Neutrophil (primary cell): ENCODE results near the gene MIOS.
"Not testable (repeated sequence)": the region's sequence is repeated elsewhere in the genome, so short reads cannot be mapped to it uniquely, and the experiment has no call there.

Source experiments
- H3K27ac ChIP-seq: fragments of 200-600 bp; sonication (generic); 2 replicates; pipeline ENCODE4 v1.5.1; 2016; ENCODE audit warnings: mild to moderate bottlenecking, moderate library complexity
- H3K27me3 ChIP-seq: fragments of 200-600 bp; sonication (generic); 2 replicates; pipeline ENCODE4 v1.6.0; 2016; ENCODE audit warnings: mild to moderate bottlenecking
- H3K36me3 ChIP-seq: fragments of 200-600 bp; sonication (generic); 2 replicates; pipeline ENCODE4 v1.5.1; 2017
- H3K4me1 ChIP-seq, 2 experiments: fragments of 200-600 bp in 1 of 2; sonication (generic) in 1 of 2; 1 replicate in 1 of 2; 2 replicates in 1 of 2; pipeline versions ENCODE4 v1.5.1 to v1.6.1; 2013 to 2016; ENCODE audit warnings: low read depth in 1 of 2, low read length in 1 of 2, mild to moderate bottlenecking in 1 of 2, moderate library complexity in 1 of 2; ENCODE audit not compliant: control insufficient read depth in 1 of 2, insufficient read depth in 1 of 2
- H3K4me3 ChIP-seq, 2 experiments: fragments of 200-600 bp in 1 of 2; sonication (generic) in 1 of 2; 1 replicate in 1 of 2; 2 replicates in 1 of 2; pipeline ENCODE4 v1.5.1; 2013 to 2016; ENCODE audit warnings: low read depth in 1 of 2, low read length in 1 of 2, mild to moderate bottlenecking in 1 of 2, moderate library complexity in 1 of 2
- H3K9me3 ChIP-seq: fragments of 200-600 bp; sonication (generic); 2 replicates; pipeline ENCODE4 v1.5.1; 2016
- TF ChIP-seq, protein P1 (sequence below): fragments of 200-600 bp; sonication (generic); IDR thresholded peaks from 2 replicates; pipeline ENCODE4 v1.5.1; 2016; ENCODE audit warnings: antibody characterized with exemption

Gene MIOS

DNA sequence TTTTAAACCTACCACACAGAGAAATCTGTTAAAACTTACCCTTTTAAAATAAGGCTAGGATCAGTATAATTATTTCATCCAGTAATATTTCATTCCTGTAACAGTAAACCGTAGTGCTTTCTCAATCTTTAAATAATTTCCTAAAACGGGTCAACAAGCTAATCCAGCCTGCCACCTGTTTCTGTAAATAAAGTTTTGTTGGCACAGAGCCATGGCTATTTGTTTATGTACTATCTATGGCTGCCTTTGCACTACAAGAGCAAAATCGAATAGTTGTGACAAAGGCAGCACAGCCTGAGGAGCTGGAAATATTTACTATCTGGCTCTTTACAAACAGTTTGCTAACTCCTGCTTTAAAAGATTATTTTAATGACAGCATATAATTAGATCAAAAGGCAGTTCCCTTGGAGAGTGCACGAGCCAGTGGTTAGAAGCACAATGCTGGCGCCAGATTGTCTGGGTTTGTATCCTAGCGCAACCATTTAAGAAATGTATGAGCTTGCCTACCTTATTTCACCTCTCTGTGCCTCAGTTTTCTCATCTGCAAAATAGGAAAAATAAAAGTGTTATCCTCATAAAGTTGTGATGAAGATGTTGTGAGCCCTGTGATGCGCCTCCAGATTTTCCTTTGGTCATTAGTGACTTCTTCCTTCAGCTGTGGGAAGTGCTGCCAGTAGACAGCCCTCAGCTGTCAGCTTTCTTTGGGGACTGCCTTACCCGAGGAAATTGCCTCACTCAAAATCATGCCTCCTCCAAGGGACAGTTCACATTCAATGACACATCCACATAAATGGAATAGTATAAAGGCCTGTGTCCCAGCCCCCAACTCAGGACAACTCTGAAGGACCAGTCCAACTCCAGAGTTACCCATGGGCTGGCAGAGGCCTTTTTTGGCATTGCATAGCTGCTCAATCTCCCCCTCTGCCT is 11.8 kb upstream of the MIOS start:
- Histone ChIP-seq H3K36me3 (no peaks in the 10 kb centered on the region), H3K27ac (no peak overlapping the region), H3K4me3 (no peak overlapping the region), H3K4me1 (no peaks in the 10 kb centered on the region), H3K9me3 (no peaks in the 10 kb centered on the region), H3K27me3 (no peaks in the 10 kb centered on the region)
- TF ChIP-seq, protein P1, sequence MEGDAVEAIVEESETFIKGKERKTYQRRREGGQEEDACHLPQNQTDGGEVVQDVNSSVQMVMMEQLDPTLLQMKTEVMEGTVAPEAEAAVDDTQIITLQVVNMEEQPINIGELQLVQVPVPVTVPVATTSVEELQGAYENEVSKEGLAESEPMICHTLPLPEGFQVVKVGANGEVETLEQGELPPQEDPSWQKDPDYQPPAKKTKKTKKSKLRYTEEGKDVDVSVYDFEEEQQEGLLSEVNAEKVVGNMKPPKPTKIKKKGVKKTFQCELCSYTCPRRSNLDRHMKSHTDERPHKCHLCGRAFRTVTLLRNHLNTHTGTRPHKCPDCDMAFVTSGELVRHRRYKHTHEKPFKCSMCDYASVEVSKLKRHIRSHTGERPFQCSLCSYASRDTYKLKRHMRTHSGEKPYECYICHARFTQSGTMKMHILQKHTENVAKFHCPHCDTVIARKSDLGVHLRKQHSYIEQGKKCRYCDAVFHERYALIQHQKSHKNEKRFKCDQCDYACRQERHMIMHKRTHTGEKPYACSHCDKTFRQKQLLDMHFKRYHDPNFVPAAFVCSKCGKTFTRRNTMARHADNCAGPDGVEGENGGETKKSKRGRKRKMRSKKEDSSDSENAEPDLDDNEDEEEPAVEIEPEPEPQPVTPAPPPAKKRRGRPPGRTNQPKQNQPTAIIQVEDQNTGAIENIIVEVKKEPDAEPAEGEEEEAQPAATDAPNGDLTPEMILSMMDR, result no peak

DNA sequence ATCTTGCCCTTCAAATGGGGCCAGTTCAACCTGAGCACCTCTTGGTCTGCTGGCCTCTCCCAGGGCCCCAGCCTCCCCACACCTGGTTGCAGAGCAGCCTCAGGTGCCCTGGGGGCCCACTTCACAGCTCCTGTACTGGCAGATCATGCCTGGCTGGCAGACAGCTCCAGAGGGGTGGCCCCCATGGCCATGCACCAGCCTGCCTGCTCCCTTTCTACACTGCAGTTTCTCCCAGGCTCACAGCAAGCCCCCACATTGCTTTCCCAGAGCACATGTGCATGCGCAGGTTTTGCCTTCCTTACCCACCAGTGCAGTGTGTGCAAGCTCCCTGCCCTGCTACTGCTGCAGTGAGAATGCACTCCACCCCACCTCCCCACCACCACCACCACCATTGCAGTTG is 9.8 kb upstream of the MIOS start:
- Histone ChIP-seq H3K27ac (no peak overlapping the region), H3K9me3 (no peaks in the 10 kb centered on the region), H3K4me3 (no peak overlapping the region), H3K27me3 (no peaks in the 10 kb centered on the region), H3K36me3 (no peaks in the 10 kb centered on the region), H3K4me1 (no peaks in the 10 kb centered on the region)
- TF ChIP-seq, protein P1, result no peak

DNA sequence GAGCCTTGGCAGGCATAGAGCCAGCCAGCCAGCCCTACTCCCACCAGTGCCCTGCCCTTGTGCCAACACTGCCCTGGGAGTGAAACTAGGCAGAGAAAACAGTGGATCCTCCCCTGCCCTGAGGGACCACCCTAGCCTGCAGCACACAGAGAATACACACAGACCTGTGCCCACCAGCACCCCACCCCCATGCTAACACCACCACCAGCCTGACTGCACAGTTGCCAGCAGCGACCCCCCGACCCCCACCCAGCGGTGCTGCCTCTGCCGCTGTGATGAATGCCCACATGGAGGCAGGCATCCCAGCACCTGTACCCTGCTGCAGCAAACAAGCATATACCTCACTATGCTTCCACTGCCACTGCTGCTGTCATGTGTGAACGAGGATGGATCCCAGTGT is 9.4 kb upstream of the MIOS start:
- Histone ChIP-seq H3K27me3 (no peaks in the 10 kb centered on the region), H3K4me3 (no peak overlapping the region), H3K27ac (no peak overlapping the region), H3K36me3 (no peaks in the 10 kb centered on the region), H3K4me1 (no peaks in the 10 kb centered on the region), H3K9me3 (no peaks in the 10 kb centered on the region)
- TF ChIP-seq, protein P1, result no peak

DNA sequence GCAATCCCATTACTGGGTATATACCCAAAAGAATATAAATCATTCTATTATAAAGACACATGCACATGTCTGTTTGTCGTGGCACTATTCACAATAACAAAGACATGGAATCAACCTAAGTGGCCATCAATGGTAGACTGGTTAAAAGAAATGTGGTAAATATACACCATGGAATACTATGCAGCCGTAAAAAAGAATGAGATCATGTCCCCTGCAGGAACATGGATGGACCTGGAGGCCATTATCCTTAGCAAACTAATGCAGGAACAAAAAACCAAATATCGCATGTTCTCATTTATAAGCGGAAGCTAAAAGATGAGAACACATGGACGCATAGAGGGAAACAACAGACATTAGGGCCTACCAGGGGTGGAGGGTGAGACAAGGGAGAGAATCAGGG is 5.1 kb upstream of the MIOS start:
- H3K4me3 ChIP-seq, H3K9me3 ChIP-seq, H3K27me3 ChIP-seq, H3K27ac ChIP-seq, H3K36me3 ChIP-seq: not testable (repeated sequence)
- H3K4me1 ChIP-seq, result peaks cover 23% of the 10 kb centered on the region in 2 experiments

DNA sequence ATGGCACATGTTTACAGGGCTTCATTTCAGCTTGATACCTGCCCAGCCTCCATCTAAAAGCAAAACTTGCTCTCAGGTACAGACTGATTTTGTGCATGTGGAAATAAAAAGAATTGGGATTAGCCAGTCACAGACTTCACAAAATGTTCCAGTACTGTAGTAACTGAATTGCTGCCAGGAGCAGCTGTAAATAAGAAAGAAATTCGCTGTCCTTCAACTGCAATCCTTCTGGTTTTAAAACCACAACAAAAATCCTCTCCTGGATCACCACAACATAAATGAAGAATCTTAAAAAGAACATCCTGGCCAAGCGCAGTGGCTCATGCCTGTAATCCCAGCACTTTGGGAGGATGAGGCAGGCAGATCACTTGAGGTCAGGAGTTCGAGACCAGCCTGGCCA is 3.9 kb upstream of the MIOS start:
- Histone ChIP-seq H3K27me3 (no peaks in the 10 kb centered on the region), H3K4me1 (peaks cover 28 to 29% of the 10 kb centered on the region in 2 experiments), H3K36me3 (no peaks in the 10 kb centered on the region), H3K27ac (no peak overlapping the region), H3K9me3 (no peaks in the 10 kb centered on the region), H3K4me3 (no peak overlapping the region)
- TF ChIP-seq, protein P1, result no peak

DNA sequence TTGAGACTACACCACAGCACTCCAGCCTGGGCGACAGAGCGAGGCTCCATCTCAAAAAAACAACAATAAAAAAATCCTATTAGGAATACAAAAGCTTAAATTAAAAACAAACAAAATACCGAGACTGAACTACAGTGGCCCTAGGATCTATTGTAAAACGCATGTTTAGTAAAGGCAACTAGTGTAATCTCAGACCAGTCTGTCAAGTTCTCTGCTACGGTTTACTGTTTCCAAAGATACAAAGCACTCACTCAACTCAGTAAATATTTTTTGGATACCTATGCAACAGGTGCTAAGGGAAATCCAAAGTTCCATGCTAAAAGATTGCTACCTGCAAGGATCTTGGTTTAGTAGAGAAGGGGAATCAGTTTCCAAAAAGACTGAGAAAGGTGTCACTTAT is 3.4 kb upstream of the MIOS start:
- Histone ChIP-seq H3K4me1 (peaks cover 34 to 35% of the 10 kb centered on the region in 2 experiments), H3K27me3 (no peaks in the 10 kb centered on the region), H3K27ac (no peak overlapping the region), H3K9me3 (no peaks in the 10 kb centered on the region), H3K36me3 (no peaks in the 10 kb centered on the region), H3K4me3 (no peak overlapping the region)
- TF ChIP-seq, protein P1, result no peak
